GM10847 (cell line): ENCODE measurements around the gene EXT2.

Source experiments
- POLR2A ChIP-seq: IDR thresholded peaks from 2 replicates; pipeline ENCODE4 v1.6.1; 2011; ENCODE audit not compliant: insufficient read length; ENCODE audit errors: extremely low read depth

Gene EXT2

GRCh38 chr11:44095506-44096359 is at the start of gene EXT2:
Gene EXT2 (plus strand): TSS chr11:44095678. CDS start chr11:44107713, 12,035 bp downstream.
- peak; percentile 45 for TF ChIP-seq POLR2A

GRCh38 chr11:44046182-44046581 is 49.3 kb upstream of the EXT2 start:
- TF ChIP-seq POLR2A, result no peak

- TF ChIP-seq POLR2A, result no peak
Measured at GRCh38 chr11:44047298-44047697, 48.2 kb upstream of the EXT2 start.

GRCh38 chr11:44047931-44048431 is 47.5 kb upstream of the EXT2 start, which contains the start of gene ACCSL:
Gene ACCSL (plus strand): TSS chr11:44047981. CDS start chr11:44048037, 56 bp downstream.
- TF ChIP-seq POLR2A, result no peak

- TF ChIP-seq POLR2A, result no peak
Measured at GRCh38 chr11:44049832-44050231, 45.6 kb upstream of the EXT2 start.

GRCh38 chr11:44051171-44051570 is 44.3 kb upstream of the EXT2 start:
- no peak for TF ChIP-seq POLR2A

- no peak for TF ChIP-seq POLR2A
Measured at GRCh38 chr11:44057340-44057739, 38.1 kb upstream of the EXT2 start.

GRCh38 chr11:44058275-44058674 is 37.2 kb upstream of the EXT2 start:
- no peak for TF ChIP-seq POLR2A

- no peak for TF ChIP-seq POLR2A
Measured at GRCh38 chr11:44065161-44065661, 30.3 kb upstream of the EXT2 start.

- peak; percentile 41 for TF ChIP-seq POLR2A
Measured at GRCh38 chr11:44065841-44066731, 29.4 kb upstream of the EXT2 start, which contains the start of gene ACCS. Gene ACCS (plus strand): TSS chr11:44066270. CDS start chr11:44067628, 1,358 bp downstream.

GRCh38 chr11:44066732-44067141 is 28.7 kb upstream of the EXT2 start:
- TF ChIP-seq POLR2A, result no peak

GRCh38 chr11:44067266-44067665 is 28.2 kb upstream of the EXT2 start:
- TF ChIP-seq POLR2A, result no peak

- TF ChIP-seq POLR2A, result no peak
Measured at GRCh38 chr11:44068180-44068579, 27.3 kb upstream of the EXT2 start.

GRCh38 chr11:44071157-44071556 is 24.3 kb upstream of the EXT2 start:
- no peak for TF ChIP-seq POLR2A

GRCh38 chr11:44072757-44073658 is 22.5 kb upstream of the EXT2 start:
- TF ChIP-seq POLR2A, result no peak

- TF ChIP-seq POLR2A, result no peak
Measured at GRCh38 chr11:44078794-44079193, 16.7 kb upstream of the EXT2 start.
